ENCODE data around the gene MUC21.
"Not testable (repeated sequence)": the region's sequence is repeated elsewhere in the genome, so short reads cannot be mapped to it uniquely, and the experiment has no call there.

Gene MUC21

GRCh38 chr6:31005249-31006020, 21.9 kb downstream of the MUC21 start:
- in situ Hi-C loops (cut with MboI; ENCODE audit: low sequenced_read_pairs): no loop called here

- in situ Hi-C loops (cut with MboI; ENCODE audit: low sequenced_read_pairs): no loop called here
These were observed 24.2 kb downstream of the MUC21 start for GRCh38 chr6:31007694-31008093.

DNA sequence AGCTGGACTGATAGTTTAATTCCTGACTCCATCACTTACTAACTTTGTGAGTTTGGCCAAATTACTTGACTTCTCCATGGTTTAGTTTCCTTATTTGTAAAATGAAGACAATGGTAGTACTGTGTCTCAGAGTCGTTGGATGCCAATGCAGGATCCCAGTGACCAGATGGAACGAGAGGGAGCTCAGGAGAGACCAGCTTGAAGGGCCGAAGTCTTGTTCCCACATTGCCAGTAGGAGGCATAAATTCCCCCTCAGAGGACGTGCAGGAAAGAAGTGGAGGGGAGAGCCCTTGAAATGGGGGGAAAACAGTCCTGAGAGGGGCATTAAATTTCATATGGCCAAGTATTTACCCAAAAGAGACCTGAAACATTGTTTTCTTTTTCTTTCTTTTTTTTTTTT, 24.6 kb downstream of the MUC21 start:
- in situ Hi-C loops (cut with MboI; ENCODE audit: low sequenced_read_pairs): no loop called here

- in situ Hi-C loops (cut with MboI; ENCODE audit: low sequenced_read_pairs): no loop called here
These were observed 26.2 kb downstream of the MUC21 start for GRCh38 chr6:31009731-31010130.

DNA sequence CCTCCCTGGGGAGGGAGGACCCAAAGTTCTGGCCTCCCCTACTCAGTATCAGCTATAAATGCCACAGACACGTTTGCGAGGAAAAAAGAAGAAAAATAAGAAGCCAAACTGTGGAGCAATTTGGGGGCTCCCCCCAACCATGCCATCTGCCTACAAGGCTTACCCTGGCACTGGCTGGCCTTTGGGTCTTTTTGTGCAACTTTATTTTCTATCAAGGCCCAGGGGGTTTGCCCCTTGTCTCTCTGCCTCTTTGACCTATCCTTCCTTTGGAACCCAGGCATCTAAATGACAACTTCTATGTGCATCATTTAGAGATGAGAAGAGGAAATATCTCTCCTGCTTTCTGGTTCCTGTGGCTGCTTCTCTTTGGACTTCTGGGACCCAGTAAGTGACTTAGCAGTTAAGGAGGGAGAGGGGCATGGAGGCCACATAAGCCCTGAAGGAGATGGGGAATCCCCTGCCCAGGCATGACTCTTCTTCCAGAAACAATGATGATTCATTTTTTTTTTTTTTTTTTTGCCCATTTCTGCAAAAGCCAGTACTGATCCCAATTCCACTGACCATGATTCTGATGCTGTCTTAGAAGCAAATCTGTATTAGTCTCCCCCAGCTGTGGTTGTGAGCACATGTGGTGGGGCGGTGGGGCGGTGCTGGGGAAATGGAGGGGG, 27.0 kb downstream of the MUC21 start, which contains the start of gene MUC22:
MUC22 (plus strand) TSS at position 82 of the 668 bp plus-strand sequence; CDS start at position 315, 233 bp downstream.
- in situ Hi-C loops (cut with MboI; ENCODE audit: low sequenced_read_pairs): no loop called here

DNA sequence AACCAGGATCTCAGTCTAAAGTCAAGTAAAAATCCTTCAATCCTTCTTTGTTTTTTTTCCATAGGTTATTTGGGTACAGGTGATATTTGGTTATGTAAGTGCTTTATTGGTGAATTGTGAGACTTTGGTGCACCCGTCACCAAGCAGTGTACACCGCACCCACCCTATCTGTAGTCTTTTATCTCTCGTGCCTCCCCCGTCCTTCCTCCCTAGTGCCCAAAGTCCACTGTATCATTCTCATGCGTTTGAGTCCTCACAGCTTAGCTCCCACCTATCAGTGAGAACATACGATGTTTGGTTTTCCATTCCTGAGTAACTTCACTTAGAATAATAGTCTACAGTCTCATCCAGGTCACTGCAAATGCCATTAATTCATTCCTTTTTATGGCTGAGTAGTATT, 27.6 kb downstream of the MUC21 start:
- in situ Hi-C loops (cut with MboI; ENCODE audit: low sequenced_read_pairs): no loop called here

GRCh38 chr6:31016659-31017299, 33.3 kb downstream of the MUC21 start:
- in situ Hi-C loops (cut with MboI; ENCODE audit: low sequenced_read_pairs): no loop called here

DNA sequence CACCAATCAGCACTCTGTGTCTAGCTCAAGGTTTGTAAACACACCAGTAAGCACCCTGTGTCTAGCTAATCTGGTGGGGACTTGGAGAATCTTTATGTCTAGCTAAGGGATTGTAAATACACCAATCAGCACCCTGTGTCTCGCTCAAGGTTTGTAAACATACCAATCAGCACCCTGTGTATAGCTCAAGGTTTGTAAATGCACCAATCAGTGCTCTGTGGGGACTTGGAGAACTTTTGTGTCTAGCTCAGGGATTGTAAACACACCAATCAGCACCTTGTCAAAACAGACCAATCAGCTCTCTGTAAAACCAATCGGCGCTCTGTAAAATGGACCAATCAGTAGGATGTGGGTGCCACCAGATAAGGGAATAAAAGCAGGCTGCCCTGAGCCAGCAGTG, 33.9 kb downstream of the MUC21 start:
- in situ Hi-C loops (cut with MboI; ENCODE audit: low sequenced_read_pairs): not testable (repeated sequence)

- in situ Hi-C loops (cut with MboI; ENCODE audit: low sequenced_read_pairs): no loop called here
These were observed 36.5 kb downstream of the MUC21 start for GRCh38 chr6:31020057-31020456.

DNA sequence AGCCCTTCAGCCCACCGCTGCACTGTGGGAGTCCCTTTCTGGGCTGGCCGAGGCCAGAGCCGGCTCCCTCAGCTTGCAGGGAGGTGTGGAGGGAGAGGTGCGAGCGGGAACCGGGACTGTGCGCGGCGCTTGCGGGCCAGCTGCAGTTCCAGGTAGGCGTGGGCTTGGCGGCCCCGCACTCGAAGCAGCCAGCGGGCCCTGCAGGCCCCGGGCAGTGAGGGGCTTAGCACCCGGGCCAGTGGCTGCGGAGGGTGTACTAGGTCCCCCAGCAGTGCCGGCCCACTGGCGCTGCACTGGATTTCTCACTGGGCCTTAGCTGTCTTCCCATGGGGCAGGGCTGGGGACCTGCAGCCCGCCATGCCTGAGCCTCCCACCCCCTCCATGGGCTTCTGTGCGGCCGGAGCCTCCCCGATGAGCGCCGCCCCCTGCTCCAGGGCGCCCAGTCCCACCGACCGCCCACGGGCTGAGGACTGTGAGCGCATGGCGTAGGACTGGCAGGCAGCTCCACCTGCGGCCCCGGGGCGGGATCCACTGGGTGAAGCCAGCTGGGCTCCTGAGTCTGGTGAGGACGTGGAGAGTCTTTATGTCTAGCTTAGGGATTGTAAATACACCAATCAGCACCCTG, 37.2 kb downstream of the MUC21 start:
- in situ Hi-C loops (cut with MboI; ENCODE audit: low sequenced_read_pairs): not testable (repeated sequence)

GRCh38 chr6:31021705-31022531, 38.4 kb downstream of the MUC21 start:
- in situ Hi-C loops (cut with MboI; ENCODE audit: low sequenced_read_pairs): not testable (repeated sequence)

GRCh38 chr6:31025595-31025994, 42.1 kb downstream of the MUC21 start:
- in situ Hi-C loops (cut with MboI; ENCODE audit: low sequenced_read_pairs): no loop called here

GRCh38 chr6:31031095-31031494, 47.6 kb downstream of the MUC21 start:
- in situ Hi-C loops (cut with MboI; ENCODE audit: low sequenced_read_pairs): no loop called here

GRCh38 chr6:31033075-31033474, 49.6 kb downstream of the MUC21 start:
- in situ Hi-C loops (cut with MboI; ENCODE audit: low sequenced_read_pairs): no loop called here

DNA sequence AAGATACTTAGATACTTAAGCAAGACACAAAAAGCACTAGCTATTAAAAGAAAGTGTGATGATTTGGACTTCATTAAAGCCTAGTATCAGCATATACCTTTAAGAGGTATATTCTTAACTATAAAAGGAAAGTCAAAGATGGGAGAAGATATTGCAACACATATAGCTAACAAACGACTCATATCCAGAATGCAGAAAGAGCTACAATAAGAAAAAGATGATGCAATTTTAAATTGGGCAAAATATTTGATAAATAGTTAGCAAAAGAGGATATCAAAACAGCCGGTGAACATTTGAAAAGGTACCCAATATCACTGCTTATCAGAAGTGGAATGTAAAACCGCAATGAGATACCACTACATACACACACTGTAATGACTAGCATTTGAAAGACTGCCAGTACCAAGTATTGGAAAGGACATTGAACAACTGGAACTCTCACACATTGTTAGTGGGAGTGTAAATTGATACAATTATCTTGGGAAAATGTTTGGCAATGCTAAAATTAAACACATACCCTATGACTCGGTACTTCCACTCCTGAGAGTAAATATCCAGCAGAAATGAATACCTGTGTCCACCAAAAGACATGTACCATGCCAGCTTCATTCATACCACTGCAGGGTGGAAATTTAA, 52.5 kb downstream of the MUC21 start:
- in situ Hi-C loops (cut with MboI; ENCODE audit: low sequenced_read_pairs): no loop called here

GRCh38 chr6:31037169-31037568, 53.7 kb downstream of the MUC21 start:
- in situ Hi-C loops (cut with MboI; ENCODE audit: low sequenced_read_pairs): no loop called here

- in situ Hi-C loops (cut with MboI; ENCODE audit: low sequenced_read_pairs): no loop called here
These were observed 54.2 kb downstream of the MUC21 start for GRCh38 chr6:31037682-31038081.

GRCh38 chr6:31038559-31038958, 55.0 kb downstream of the MUC21 start:
- in situ Hi-C loops (cut with MboI; ENCODE audit: low sequenced_read_pairs): no loop called here
